GM18511 (cell line): ENCODE measurements around the gene FAM20C.
"Not testable (repeated sequence)": the region's sequence is repeated elsewhere in the genome, so short reads cannot be mapped to it uniquely, and the experiment has no call there.

Experiments
- ATAC-seq: cut with Tn5 transposase; IDR thresholded peaks from one replicate; pipeline ENCODE4 v1.9.1; 2021; ENCODE audit warnings: mild to moderate bottlenecking, moderate library complexity; ENCODE audit not compliant: unreplicated experiment

The FAM20C gene

GRCh38 chr7:190196-190595 lies 2.2 kb upstream of the FAM20C start:
- no peak for ATAC-seq

- ATAC-seq = no peak
These were observed 1.0 kb upstream of the FAM20C start for GRCh38 chr7:191105-191980.

GRCh38 chr7:192701-193480 lies 520 bp downstream of the FAM20C start:
- ATAC-seq = no peak

- no peak for ATAC-seq
These were observed 1.3 kb downstream of the FAM20C start for GRCh38 chr7:193481-194251.

- ATAC-seq = no peak
These were observed 2.1 kb downstream of the FAM20C start for GRCh38 chr7:194252-195009.

GRCh38 chr7:195010-195829 lies 2.8 kb downstream of the FAM20C start:
- ATAC-seq = no peak

GRCh38 chr7:195830-196128 lies 3.4 kb downstream of the FAM20C start:
- ATAC-seq = no peak

- no peak for ATAC-seq
These were observed 3.9 kb downstream of the FAM20C start for GRCh38 chr7:196283-196682.

GRCh38 chr7:196778-197321 lies 4.5 kb downstream of the FAM20C start:
- ATAC-seq = no peak

GRCh38 chr7:197413-198335 lies 5.3 kb downstream of the FAM20C start:
- ATAC-seq = no peak

- no peak for ATAC-seq
These were observed 7.3 kb downstream of the FAM20C start for GRCh38 chr7:199483-200249.

- no peak for ATAC-seq
These were observed 7.9 kb downstream of the FAM20C start for GRCh38 chr7:200290-200689.

- no peak for ATAC-seq
These were observed 8.3 kb downstream of the FAM20C start for GRCh38 chr7:200704-201103.

GRCh38 chr7:204326-204725 lies 12.0 kb downstream of the FAM20C start:
- no peak for ATAC-seq

GRCh38 chr7:205115-206010 lies 13.0 kb downstream of the FAM20C start:
- no peak for ATAC-seq

- ATAC-seq = not testable (repeated sequence)
These were observed 14.0 kb downstream of the FAM20C start for GRCh38 chr7:206351-206750.
